ENCODE measurements around the gene NTN3. TPM values are rescaled to one million over a fixed set of nuclear protein-coding genes. Genes with fewer than 3 reads are reported as not detected.

NTN3 gene
- polyA plus RNA-seq, 1 of the 3 experiments (the other 2 are of a cell fraction), result 0.28 TPM

GRCh38 chr16:2508722-2509400, 37.8 kb downstream of the NTN3 start:
- no peaks in the 10 kb centered on the region for H3K36me3 ChIP-seq (replicated peaks in 1 of 2; ENCODE audit: control insufficient read depth in 1 of 2, insufficient read depth in 2 of 2, low read length in 1 of 2)
- TF ChIP-seq TAF1 (IDR thresholded peaks at IDR 0.05; ENCODE audit: borderline replicate concordance, low read depth, low read length) (no peak), YY1 (IDR thresholded peaks at IDR 0.05; ENCODE audit: low read depth) (no peak)
- TF ChIP-seq, protein P1, sequence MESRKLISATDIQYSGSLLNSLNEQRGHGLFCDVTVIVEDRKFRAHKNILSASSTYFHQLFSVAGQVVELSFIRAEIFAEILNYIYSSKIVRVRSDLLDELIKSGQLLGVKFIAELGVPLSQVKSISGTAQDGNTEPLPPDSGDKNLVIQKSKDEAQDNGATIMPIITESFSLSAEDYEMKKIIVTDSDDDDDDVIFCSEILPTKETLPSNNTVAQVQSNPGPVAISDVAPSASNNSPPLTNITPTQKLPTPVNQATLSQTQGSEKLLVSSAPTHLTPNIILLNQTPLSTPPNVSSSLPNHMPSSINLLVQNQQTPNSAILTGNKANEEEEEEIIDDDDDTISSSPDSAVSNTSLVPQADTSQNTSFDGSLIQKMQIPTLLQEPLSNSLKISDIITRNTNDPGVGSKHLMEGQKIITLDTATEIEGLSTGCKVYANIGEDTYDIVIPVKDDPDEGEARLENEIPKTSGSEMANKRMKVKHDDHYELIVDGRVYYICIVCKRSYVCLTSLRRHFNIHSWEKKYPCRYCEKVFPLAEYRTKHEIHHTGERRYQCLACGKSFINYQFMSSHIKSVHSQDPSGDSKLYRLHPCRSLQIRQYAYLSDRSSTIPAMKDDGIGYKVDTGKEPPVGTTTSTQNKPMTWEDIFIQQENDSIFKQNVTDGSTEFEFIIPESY (IDR thresholded peaks at IDR 0.05; ENCODE audit: borderline replicate concordance, low read depth), result no peak
- peaks cover 4 to 9% of the 10 kb centered on the region in 2 experiments; a peak in 2 of 4 replicates for H3K4me1 ChIP-seq (ENCODE audit: control insufficient read depth in 1 of 2, insufficient read depth in 2 of 2, low read depth in 1 of 2, low read length in 1 of 2)
- no peaks in the 10 kb centered on the region for H4K20me1 ChIP-seq (ENCODE audit: insufficient read depth)
- peaks cover 1% of the 10 kb centered on the region for H3F3A ChIP-seq (replicated peaks; ENCODE audit: insufficient read depth)
- no peaks in the 10 kb centered on the region for H3K9me2 ChIP-seq
- POLR2A ChIA-PET, result no interaction called here
- no peaks in the 10 kb centered on the region for H3K9me3 ChIP-seq
- peaks cover 1% of the 10 kb centered on the region; the same call in 1 of the 2 replicates for H3K79me2 ChIP-seq (ENCODE audit: insufficient read depth)
- no peak overlapping the region for H2AFZ ChIP-seq (ENCODE audit: low read depth)
- no peak overlapping the region for H3K4me2 ChIP-seq
- CTCF ChIA-PET, result interaction anchor here (1.2 to 6.6 kb wide), 2 partner anchors 8 to 21 kb away, joined by 3 to 41 read pairs; no protein-coding TSS in a partner anchor
- DNase-seq, result no peak
- no peak overlapping the region for H3K4me3 ChIP-seq (ENCODE audit: low read depth in 2 of 2, low read length in 1 of 2)
- no peaks in the 10 kb centered on the region for H3K27me3 ChIP-seq (ENCODE audit: insufficient read depth)
- no peak overlapping the region for H3K9ac ChIP-seq
- WGBS (ENCODE audit: low lambda C conversion rate), result 85% methylated on average over 13 of the region's 18 CpGs
- H3K27ac ChIP-seq (ENCODE audit: low read depth in 2 of 2, low read length in 1 of 2), result no peak overlapping the region

- H3K4me2 ChIP-seq, result no peak overlapping the region
- TF ChIP-seq NRF1 (IDR thresholded peaks at IDR 0.05; ENCODE audit: low read depth, low read length), result no peak
- no peak for TF ChIP-seq EP300 (IDR thresholded peaks at IDR 0.05; ENCODE audit: borderline replicate concordance in 1 of 2, low read depth in 1 of 2, low read length in 1 of 2)
- ChIA-PET CTCF (interaction anchor here (1.1 to 6.6 kb wide), 3 partner anchors 10 to 82 kb away, joined by 7 to 41 read pairs (median 8); partner anchors contain the start of genes CCNF and TBC1D24), POLR2A (no interaction called here)
- H2AFZ ChIP-seq (ENCODE audit: low read depth), result no peak overlapping the region
- H3K4me1 ChIP-seq (ENCODE audit: control insufficient read depth in 1 of 2, insufficient read depth in 2 of 2, low read depth in 1 of 2, low read length in 1 of 2), result peaks cover 6 to 19% of the 10 kb centered on the region in 2 experiments; a peak in 3 of 4 replicates
- DNase-seq, result no peak
- no peaks in the 10 kb centered on the region for H3K9me3 ChIP-seq
- H3K9me2 ChIP-seq, result no peaks in the 10 kb centered on the region
- no peaks in the 10 kb centered on the region for H3F3A ChIP-seq (replicated peaks; ENCODE audit: insufficient read depth)
- H4K20me1 ChIP-seq (ENCODE audit: insufficient read depth), result peaks cover 19% of the 10 kb centered on the region
- H3K36me3 ChIP-seq (replicated peaks in 1 of 2; ENCODE audit: control insufficient read depth in 1 of 2, insufficient read depth in 2 of 2, low read length in 1 of 2), result no peaks in the 10 kb centered on the region
- no peaks in the 10 kb centered on the region for H3K27me3 ChIP-seq (ENCODE audit: insufficient read depth)
- H3K9ac ChIP-seq, result no peak overlapping the region
- 91% methylated on average over 24 of the region's 24 CpGs for WGBS (ENCODE audit: low lambda C conversion rate)
- no peak overlapping the region for H3K27ac ChIP-seq (ENCODE audit: low read depth in 2 of 2, low read length in 1 of 2)
- H3K79me2 ChIP-seq (ENCODE audit: insufficient read depth), result peaks cover 25% of the 10 kb centered on the region
- no peak overlapping the region for H3K4me3 ChIP-seq (ENCODE audit: low read depth in 2 of 2, low read length in 1 of 2)
Measured at GRCh38 chr16:2511128-2511800, 40.2 kb downstream of the NTN3 start.
